Measurements from ENCODE around the gene POMT1. TPM values are rescaled to one million over a fixed set of nuclear protein-coding genes. Genes with fewer than 3 reads are reported as not detected.
"Not testable (repeated sequence)": the region's sequence is repeated elsewhere in the genome, so short reads cannot be mapped to it uniquely, and the experiment has no call there.

The POMT1 gene
- total RNA-seq, 1 donor from 2014 or later: 31.4 TPM

- DNase-seq (ENCODE audit: low read depth, low spot score): no peak
Measured at GRCh38 chr9:131494296-131494870, 8.3 kb upstream of the POMT1 start.

- DNase-seq (ENCODE audit: low read depth, low spot score): no peak
Measured at GRCh38 chr9:131495785-131496184, 6.9 kb upstream of the POMT1 start.

GRCh38 chr9:131496844-131497405 is 5.8 kb upstream of the POMT1 start:
- DNase-seq (ENCODE audit: low read depth, low spot score): no peak

GRCh38 chr9:131499254-131499767 is 3.4 kb upstream of the POMT1 start:
- no peak for DNase-seq (ENCODE audit: low read depth, low spot score)

GRCh38 chr9:131500377-131500776 is 2.3 kb upstream of the POMT1 start:
- DNase-seq (ENCODE audit: low read depth, low spot score): no peak

- DNase-seq (ENCODE audit: low read depth, low spot score): no peak
Measured at GRCh38 chr9:131500939-131501541, 1.7 kb upstream of the POMT1 start.

- DNase-seq (ENCODE audit: low read depth, low spot score): no peak
Measured at GRCh38 chr9:131503626-131504465, 1.1 kb downstream of the POMT1 start.

- DNase-seq (ENCODE audit: low read depth, low spot score): no peak
Measured at GRCh38 chr9:131505012-131505411, 2.3 kb downstream of the POMT1 start.

- DNase-seq (ENCODE audit: low read depth, low spot score): no peak
Measured at GRCh38 chr9:131511416-131511815, 8.7 kb downstream of the POMT1 start.

- no peak for DNase-seq (ENCODE audit: low read depth, low spot score)
Measured at GRCh38 chr9:131511880-131512279, 9.2 kb downstream of the POMT1 start.

- no peak for DNase-seq (ENCODE audit: low read depth, low spot score)
Measured at GRCh38 chr9:131513177-131513576, 10.5 kb downstream of the POMT1 start.

GRCh38 chr9:131515559-131516031 is 12.9 kb downstream of the POMT1 start:
- DNase-seq (ENCODE audit: low read depth, low spot score): not testable (repeated sequence)

GRCh38 chr9:131516100-131516499 is 13.4 kb downstream of the POMT1 start:
- DNase-seq (ENCODE audit: low read depth, low spot score): no peak

GRCh38 chr9:131516930-131517329 is 14.2 kb downstream of the POMT1 start:
- no peak for DNase-seq (ENCODE audit: low read depth, low spot score)

- DNase-seq (ENCODE audit: low read depth, low spot score): no peak
Measured at GRCh38 chr9:131517761-131518190, 15.1 kb downstream of the POMT1 start.

- no peak for DNase-seq (ENCODE audit: low read depth, low spot score)
Measured at GRCh38 chr9:131518553-131518952, 15.8 kb downstream of the POMT1 start.

- DNase-seq (ENCODE audit: low read depth, low spot score): no peak
Measured at GRCh38 chr9:131520503-131520902, 17.8 kb downstream of the POMT1 start.

- DNase-seq (ENCODE audit: low read depth, low spot score): no peak
Measured at GRCh38 chr9:131521203-131521602, 18.5 kb downstream of the POMT1 start.

GRCh38 chr9:131521822-131522221 is 19.1 kb downstream of the POMT1 start:
- no peak for DNase-seq (ENCODE audit: low read depth, low spot score)

GRCh38 chr9:131522257-131523085 is 19.8 kb downstream of the POMT1 start:
- DNase-seq (ENCODE audit: low read depth, low spot score): no peak

- DNase-seq (ENCODE audit: low read depth, low spot score): no peak
Measured at GRCh38 chr9:131523086-131523388, 20.3 kb downstream of the POMT1 start.
